NCI-H774 (cell line): ENCODE results near the gene CHRM2.

Source experiments
- DNase-seq: peaks from one replicate; lab custom pipeline; 2025; lab: John Stamatoyannopoulos, UW

Gene CHRM2

DNA sequence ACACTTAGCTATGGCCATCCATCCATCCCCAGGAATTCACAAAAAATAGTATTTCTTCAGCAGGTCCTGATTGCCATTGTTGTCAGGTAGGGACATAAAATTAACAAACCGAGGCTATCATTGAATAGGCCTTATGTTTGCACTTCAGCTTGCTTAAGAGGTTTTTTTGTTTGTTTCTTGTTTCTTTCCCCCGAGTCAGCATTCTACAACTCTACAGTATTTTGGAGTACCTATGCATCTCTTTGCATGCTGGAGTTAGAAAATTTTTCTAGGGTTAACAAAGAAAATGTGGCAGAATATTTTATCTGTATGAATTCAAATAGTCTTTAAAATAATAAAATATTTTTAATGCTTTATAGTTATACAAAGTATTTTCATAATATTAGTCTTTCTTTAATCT is 26.3 kb downstream of the CHRM2 start:
- DNase-seq: no peak

- no peak for DNase-seq
Observed at GRCh38 chr7:136897676-136898075, 29.2 kb downstream of the CHRM2 start.

- DNase-seq: no peak
Observed at GRCh38 chr7:136900005-136900404, 31.6 kb downstream of the CHRM2 start.

GRCh38 chr7:136910771-136911170 is 42.3 kb downstream of the CHRM2 start:
- DNase-seq: no peak

DNA sequence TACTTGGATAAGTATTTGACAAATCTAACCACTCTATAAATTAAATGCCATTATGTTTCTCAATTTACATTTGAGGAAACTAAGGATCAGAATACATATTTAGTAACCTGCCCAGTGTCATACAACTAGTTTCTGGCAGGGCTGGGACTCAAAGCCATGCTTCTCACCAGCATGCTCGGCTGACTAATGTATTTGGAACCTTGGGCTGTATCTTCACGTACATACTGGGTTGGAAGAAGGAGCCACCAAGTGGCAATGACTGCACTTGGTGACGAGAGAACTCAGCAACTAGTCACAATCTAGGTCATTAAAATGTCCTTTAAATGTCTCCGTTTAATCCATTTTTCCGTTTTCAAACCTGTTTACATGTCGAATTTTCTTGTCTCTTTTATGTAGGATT is 42.9 kb downstream of the CHRM2 start:
- no peak for DNase-seq

GRCh38 chr7:136912339-136912738 is 43.9 kb downstream of the CHRM2 start:
- DNase-seq: no peak

GRCh38 chr7:136914016-136914415 is 45.6 kb downstream of the CHRM2 start:
- no peak for DNase-seq

DNA sequence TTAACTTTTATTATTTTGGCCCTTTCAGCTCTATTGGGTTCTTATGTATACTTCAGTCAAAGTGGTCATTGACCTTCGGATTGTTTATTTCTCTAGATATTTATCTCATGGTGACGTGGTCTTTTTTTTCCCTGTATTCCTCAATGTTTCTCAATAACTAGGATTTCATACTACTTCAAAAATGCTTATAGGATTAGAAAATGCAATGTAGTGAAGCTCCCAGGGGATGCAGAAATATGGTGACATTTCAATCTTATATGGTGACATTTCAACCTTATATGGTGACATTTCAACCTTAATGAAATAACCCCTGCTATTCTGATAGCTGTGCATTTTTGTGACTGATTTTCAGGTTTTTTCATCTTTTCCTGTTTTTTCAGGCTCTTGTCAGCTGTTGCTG is 51.4 kb downstream of the CHRM2 start:
- DNase-seq: no peak

DNA sequence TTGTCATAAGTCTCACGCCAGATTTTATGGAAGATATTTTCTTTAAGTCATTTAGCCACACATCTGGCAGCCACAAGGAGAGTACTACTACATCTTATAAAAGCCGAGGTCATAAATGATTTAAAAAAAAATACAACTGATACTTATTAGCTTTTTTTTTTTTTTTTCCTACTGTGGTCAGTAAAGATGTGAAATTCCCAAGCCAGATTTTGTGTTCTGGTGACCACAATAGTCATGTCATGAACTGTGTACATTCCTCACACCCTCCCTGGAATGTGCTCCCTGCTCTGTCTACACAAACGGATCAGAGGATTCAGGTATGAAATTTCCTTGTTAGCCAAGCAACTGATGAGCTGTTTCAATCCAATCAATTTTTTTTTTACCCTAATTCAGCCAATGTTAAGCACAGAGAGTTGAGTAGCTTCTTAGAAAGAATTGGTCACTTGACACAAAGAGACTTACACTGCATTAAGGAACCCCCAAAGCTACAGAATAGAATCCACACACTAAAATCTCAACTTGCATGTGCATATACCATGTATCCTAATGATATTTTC is 54.7 kb downstream of the CHRM2 start:
- no peak for DNase-seq

DNA sequence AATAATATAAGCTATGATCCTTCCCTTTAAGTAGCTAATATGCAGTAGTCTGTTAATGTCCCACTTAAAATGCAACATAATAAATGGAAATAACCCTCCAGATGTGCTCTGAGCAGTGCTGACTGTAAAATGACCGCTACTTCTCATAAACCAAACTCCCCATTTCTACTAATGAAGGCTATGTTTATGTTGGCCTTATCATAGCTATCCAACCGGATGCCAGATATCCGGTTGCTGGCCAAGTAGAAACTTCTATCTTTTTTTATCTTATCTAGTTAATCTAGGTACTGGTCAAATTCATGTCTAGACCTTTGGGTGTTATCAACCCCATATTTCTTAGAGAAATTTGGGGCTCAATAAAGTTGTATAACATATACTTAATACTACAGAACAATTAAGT is 56.6 kb downstream of the CHRM2 start:
- no peak for DNase-seq

DNA sequence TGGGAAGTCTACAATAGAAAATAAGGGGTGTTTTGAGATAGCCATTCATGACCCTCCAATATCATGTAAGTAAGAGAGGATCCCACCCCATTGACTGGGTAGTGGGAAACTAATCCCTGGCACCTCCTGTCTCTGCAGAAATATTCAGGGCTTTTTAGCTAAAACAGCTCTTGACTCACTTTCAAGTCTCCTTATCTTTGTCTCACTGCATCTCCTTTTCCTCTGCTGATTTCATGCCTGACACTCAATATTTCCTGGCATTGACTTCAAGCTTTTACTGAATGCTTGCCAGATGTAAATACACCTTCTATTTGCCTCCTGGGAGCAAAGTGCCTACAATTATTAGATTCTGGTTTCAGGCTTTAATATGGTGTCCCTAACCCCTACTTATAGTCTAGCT is 57.1 kb downstream of the CHRM2 start:
- no peak for DNase-seq

DNA sequence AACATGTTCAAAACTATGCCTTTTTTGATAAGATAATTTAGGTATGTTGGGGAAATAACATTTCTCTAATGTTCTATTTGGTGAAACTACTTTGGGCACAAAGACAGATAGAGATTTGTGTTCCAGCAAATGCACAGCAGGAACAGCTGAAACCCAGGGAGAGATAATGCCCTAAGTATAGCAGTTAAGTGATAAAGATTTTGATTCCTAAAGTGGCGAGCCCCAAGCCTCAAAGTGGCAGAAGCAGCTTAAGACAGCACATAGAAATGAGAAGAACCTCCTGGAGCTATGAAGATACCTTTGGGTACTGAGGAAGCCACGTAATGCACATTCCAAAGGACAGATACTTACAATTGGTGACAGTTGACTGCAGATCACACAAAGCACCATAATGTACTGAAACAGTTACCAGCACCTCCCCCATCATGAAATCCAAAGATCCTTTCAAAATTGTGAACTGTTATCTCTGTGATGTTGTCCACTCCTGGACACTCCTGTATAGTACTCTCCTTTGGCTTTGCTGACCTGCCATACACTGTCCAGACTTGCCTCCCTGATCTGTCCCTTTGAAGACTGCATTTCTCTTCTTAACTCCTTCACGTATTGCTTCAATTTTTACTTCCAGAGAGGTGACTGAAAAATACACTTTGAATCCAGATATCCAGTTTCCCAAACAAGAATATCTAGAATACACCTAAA is 62.9 kb downstream of the CHRM2 start:
- no peak for DNase-seq

DNA sequence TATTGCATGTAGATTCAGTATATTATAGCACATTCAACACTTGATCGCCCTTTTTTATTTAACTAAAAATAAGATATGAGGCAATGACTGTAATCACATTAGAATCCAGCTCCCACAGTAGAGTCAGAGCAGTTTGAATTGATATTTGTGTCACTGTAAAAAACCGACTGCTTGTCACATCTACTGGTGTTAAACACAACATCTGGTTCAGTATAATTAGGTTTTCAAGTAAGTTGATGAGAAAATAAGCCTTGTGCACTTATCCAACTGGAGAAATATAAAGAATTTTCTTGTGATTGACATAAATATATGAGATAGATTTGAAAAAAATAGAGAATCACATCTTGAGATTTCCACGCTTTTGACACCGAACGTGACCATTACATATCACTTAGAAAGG is 69.0 kb downstream of the CHRM2 start:
- no peak for DNase-seq

DNA sequence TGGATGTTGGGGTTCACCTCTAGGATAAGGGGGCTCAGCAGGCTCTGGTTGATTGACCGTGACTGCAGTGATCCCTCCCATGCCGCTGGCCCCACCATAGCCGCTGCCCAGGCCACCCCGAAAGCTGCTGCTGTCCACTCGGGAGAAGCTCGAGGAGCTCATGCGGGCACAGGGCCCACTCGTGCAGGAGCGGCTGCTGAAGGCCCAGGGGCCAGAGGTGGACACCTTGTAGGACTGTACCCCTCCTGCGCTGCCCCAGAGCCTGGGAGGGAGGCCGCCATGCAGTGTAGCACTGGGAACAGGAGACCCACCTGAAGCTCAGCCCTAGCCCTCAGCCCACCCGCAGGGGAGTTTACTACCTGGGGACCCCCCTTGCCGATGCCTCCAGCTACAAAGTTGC is 70.0 kb downstream of the CHRM2 start:
- DNase-seq: no peak

- DNase-seq: no peak
Observed at GRCh38 chr7:136940122-136940521, 71.7 kb downstream of the CHRM2 start.

DNA sequence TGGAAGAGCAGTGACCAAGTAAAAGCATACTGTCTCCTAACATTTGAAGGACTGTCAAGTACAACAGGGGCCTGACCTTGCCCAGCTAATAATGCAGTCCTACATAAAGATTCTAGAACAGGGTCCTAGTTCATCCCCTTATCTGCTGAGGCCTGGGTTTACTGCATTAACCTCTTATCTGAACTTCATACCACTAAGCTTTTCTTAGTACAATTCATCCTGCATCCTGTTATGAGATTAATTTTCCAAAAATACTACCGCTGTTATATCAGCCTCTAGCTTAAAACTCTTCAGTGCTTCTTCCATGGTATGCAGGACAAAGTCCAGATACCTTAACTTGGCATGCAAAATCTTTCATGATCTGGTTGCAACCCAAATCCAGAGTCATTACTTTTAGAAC is 72.5 kb downstream of the CHRM2 start:
- DNase-seq: no peak

DNA sequence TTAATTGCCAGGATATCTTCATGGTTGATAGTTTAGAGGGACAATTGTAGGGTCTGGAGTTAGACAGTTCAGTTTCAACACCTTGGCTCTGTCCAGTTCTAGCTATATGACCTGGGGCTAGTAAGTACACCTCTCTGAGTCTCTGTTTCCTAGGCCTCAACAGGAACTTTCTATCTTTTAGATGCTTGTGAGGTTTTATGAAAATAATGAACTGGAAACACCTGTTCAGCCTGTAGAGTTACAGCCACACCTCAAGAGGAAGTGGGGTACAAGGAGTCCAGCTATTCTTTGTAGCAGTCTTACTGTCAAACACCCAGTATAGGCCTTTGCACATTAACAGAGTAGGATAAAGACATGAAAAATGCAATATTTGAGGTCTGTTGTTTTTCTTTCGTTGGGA is 73.4 kb downstream of the CHRM2 start:
- DNase-seq: no peak

DNA sequence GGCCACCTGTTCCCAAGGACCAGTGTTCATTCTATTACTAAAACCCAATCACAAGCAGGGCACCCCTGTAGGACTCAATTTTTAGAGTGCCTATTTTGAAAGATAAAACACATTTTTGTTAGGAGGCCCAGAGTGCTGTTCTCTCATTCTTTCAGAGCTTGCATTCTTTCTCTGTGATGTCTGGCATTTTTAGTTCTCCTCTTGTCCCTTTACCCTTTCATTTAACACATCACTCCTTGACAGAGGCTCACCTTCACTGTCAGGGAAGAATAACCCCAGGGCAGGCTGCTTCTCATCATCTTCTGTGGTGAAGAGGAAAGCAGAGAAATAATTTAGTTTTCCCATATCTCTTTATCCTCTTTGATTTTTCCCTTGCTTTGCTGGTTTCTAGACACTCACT is 73.9 kb downstream of the CHRM2 start:
- no peak for DNase-seq

GRCh38 chr7:136942994-136943393 is 74.5 kb downstream of the CHRM2 start:
- no peak for DNase-seq

DNA sequence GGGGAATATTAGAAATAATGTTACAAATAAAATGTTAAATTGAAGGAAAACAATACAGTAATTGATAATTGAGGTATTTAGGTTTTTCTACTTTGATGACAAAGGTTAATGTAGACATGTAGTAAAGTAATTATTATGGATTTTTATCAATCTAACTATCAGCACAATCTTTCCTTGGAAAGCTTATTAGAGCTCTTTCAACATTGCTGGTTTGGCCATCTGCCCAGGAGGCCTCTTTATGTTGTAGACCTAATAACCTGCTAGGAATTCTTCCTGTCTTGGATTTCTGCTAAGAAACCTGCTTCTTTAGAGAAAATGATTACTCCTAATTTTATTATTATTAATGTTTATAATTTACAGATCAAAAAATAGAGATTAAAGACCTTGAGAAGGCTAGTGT is 78.9 kb downstream of the CHRM2 start:
- no peak for DNase-seq

DNA sequence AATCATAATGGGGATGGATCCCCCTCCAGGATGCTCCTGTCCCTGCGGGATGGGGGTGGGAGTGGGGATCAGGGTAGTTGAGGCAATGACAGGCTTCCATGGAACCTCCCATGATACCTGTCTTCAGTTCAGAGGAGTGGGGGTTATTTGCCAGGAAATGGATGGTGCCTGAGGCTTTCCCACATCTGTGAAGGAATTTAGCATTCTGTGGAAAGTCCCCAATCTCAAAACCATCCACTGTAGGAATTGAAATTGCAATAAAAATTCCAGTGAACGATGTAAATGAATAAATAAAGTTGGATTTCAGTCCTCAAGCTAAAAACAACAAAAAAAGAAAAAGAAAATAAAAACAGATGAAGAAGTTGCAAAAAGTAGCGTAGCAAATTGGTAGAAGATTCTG is 81.9 kb downstream of the CHRM2 start:
- DNase-seq: no peak

- no peak for DNase-seq
Observed at GRCh38 chr7:136953386-136953785, 84.9 kb downstream of the CHRM2 start.

DNA sequence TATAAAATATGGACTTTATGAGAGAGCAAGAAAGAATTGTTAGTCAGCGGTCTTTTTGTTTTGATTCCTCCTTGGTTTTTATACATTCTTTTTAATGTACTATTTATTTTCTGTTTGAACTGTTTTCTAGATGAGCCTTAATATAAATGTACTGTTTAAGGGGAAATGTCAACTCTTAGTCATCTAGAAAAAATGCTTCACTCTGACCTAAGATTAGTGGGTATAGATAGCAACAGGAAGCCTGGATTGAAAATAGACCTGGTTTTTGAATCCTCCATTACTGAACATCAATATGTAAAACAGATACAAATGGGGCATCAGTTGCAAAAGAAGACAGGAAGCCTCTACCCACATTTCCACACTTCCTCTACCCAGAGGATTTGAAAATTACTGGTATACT is 87.8 kb downstream of the CHRM2 start:
- DNase-seq: no peak

DNA sequence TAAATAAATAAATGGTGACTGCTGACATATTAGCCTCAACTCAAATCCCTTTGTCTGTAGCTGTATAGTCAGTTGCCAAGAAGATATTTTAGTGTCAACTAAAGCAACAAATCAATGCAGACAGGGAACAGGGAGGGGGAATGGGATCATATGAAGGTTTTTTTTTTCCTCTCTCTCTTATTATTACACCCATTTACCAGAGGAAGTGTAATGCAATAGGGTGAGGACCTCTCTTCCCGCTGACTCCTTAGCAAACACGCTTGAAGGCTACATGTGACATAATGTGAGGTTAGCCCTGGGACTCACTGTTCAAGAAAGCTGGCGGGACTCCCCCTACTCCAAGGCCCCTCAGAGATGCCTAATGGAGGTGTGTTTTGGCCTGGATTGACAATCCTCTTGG is 88.2 kb downstream of the CHRM2 start:
- DNase-seq: no peak
